ENCODE measurements around the gene MMP17. TPM values are rescaled to one million over a fixed set of nuclear protein-coding genes. Genes with fewer than 3 reads are reported as not detected.

The MMP17 gene
- polyA plus RNA-seq, 10 donors = 3.3 to 10.2 (median 5.1) TPM

DNA sequence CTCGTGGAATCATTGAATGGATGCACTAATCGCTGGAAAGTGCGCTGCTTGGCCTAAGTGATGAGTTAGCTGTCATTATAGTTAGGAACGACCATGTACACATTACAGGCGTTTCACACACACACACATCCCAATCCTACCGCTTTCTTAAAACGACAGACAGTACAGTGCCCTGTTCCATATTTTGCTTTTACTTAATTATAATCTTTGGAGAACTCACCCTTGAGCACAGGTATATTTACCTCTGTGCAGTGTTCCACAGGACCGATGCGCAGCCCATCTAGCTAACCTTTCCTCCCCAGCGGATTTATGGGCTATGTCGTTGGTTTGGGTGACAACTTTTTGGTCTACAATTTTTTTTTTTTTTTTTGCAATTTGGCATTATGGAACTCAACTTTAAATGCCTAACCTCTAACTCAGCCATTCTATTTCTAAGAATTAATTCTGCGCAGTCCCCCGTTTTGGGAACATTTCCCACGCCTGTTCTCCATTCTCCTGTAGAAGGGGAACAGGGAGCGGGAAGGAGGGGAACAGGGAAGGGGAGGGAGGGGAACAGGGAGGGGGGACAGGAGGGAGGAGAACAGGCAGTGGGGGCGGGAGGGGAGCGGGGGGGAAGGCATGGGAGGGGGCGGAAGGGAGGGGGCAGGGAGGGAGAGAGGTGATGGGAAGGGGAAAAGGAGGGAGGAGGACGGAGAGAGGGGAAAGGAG lies 65.6 kb downstream of the MMP17 start:
- no peak for DNase-seq

DNA sequence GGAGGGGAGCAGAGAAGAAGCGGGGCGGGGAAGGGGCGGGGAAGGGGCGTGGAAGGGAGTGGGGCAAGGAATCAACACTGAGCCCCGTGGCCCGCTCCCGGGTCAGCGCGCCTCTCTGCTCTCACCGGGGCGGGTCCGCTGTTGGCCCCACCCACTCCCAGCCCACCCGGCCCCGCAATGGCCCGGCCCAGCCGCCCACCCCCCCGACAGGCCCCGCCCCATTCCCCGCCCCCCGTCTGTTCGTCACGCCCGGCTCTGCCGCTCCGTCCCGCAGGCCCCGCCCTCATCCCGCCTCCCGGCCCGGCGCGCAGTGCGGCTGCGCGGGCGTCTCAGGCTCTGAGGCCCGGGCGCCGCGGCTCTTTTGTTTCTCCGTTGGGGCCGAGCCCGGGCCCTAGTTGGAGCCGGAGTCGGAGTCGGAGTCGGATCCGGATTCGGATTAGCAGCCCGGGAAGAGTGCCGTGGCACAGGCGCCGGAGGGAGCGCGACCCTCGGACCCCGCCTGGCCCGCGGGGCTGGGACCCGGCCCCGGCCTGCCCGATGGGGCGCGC lies 66.2 kb downstream of the MMP17 start, which contains the start of gene ULK1:
Gene ULK1 (plus strand): TSS at position 310 of the 548 bp plus-strand sequence. CDS start 380 bp downstream, outside the sequence.
- peak; percentile 92 to 96 (median 96) for DNase-seq

DNA sequence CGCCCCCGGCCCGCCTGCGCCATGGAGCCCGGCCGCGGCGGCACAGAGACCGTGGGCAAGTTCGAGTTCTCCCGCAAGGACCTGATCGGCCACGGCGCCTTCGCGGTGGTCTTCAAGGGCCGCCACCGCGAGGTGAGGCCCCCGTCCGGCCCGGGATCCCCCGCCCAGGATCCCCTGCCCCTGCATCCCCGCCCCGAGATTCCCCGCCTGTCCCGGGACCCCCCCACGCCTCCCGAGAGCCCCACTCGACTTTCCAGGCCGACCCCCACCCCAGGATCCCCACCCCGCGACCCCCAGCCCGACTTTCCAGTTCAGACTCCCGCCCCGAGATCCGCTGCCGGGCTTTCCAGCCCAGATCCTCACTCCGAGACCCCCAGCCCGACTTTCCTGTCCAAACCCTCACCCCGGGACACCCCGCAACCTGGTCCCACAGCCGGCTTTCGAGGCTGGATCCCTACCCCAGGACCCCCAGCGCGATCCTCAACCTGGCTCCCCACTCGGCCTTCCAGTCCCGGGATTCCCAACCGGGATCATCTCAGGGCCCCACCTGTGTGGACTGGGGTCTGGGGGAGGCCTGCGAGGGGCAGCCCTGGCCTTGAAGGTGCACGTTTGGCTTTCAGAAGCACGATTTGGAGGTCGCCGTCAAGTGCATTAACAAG lies 66.9 kb downstream of the MMP17 start:
- DNase-seq = peak in 1 of 3 donors; percentile 55

DNA sequence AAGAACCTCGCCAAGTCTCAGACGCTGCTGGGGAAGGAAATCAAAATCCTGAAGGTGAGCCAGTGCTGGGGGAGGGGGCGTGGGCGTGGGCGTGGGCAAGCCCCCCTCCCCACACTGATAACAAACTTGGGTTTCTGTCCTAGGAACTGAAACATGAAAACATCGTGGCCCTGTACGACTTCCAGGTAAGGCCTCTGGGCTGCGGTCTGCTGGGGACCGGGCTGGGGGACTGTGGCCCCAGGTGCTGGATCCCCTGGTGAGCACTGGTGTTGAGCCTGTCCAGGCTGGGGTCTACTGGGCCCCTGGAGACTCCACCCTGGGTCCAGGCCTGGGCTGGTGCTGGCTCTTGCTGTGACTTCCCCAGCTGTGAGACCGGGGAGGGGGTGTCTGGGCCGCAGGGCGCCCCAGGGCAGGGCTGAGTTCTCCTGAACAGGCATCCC lies 67.5 kb downstream of the MMP17 start:
- DNase-seq = no peak

DNA sequence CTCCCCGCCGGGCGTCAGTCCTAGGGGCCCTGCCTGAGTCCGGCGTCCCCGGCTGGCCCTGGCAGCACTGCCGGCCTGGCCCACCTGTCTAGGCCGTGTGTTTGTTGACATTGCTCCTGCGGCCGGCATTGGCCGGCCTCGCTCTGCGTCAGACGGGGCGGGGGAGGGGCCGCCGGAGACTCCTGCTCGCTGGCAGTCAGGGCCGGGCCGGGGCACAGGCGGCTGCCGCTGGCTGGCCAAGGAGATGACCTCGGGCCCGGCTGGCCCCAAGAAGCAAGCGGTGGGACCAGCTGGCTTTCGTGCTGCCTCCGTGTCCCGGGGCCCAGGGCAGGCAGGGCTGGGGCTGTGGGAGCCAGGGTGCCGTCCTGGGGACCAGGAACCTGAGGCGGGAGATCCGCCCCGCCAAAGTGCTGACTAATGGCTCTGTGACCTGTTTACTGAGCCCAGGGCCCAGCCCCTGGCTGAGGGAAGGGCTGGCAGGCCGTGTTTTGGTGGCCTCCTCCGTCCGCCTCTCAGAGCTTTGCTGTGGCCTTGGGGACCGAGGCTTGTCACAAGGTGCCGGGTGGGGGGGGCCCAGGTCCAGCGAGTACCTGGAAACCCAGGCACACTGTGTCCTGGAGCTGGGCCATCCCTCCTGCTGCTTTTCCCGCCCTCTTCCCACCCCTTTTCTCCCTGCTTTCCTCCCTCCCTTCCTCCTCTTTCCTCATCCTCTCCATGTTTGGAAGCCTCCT lies 68.1 kb downstream of the MMP17 start:
- peak; percentile 81 to 95 (median 89) for DNase-seq

DNA sequence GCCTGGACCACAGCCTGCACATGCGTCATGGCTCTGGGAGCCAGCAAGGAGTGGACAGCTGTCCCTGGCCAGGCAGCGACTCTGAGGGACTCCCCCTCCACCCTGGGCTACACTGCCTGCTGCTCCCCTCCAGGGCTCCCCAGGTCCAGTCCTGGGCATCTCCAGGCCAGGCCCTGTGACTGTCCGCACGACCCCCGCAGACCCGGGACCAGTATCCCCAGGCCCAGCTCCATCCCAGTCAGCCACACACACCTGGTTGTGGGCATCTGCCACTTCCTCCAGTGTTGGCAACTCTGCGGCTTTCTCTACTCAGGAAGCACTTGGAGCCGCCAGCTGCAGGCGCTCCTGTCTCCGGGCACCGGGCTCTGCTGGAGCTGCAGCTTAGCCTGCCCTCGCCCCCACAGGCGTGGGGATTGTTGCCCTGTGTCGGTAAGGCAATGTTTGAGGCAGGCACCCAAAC lies 68.6 kb downstream of the MMP17 start:
- DNase-seq = peak in 2 of 3 donors; percentile 89 to 93

DNA sequence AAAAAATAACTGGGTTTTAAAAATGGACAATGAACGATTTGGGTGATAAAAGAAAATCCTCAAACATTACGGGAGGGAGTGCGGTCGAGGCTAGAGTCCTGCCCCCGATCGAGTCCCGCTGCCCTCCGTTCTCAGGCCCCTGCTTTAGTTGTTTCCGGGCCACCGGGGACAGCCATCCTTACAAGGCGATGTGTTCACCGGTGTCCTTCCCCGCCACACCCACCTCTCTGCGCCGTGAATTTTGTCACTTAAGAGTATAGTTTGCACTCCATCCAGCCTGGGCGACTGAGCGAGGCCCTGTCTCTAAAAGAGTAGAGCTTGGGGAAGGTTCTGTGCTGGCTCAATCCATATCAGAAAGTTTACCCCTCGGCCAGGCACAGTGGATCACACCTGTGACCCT lies 69.1 kb downstream of the MMP17 start:
- no peak for DNase-seq

DNA sequence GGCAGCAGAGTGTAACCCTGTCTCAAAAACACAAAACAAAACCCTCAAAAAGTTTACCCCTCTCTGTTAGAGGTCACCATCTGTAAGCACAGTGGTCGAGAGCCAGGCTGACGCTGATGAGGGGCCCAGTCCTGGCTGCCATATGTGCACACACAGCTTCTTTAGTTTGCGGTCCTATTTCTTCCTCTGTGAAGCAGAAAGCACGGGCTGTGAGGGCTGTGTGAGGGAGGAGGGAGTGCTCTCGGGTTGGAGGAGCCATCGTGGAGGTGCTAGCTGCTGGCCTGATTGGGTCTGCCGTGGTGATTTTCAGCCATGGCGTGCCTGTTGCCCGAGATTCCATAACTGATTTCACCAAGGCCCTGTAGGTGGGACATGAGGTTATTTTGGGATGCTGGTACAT lies 69.7 kb downstream of the MMP17 start:
- DNase-seq = no peak

DNA sequence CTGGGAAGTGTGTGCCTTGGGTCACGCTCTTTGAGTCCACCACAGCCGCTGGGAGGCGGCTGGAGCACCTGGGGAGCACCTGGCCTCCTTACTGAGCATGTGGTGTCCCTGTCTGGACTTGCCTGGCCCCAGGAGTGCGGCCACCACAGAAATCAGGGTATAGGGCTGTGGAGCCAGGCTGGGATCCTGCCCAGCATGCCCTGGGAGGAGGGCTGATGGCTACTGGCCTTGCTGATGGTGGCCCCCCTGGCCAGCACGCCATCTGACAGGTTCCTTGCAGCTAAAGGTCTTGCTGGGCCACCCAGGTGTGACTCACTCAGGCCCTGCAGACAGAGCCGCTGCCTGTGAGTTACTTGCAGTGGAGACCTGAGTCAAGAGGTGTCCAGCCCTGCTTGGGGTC lies 72.2 kb downstream of the MMP17 start:
- no peak for DNase-seq

Other genes starting within 250 kb of the MMP17 start
- 10 to 100 TPM; 24.5 to 45.6 (median 30.9) TPM for gene SFSWAP, start 117.3 kb upstream of the MMP17 start, polyA plus RNA-seq (ENCODE audit: insufficient read length in 10 of 10)
- 10 to 100 TPM; 15.0 to 26.0 (median 18.4) TPM for gene ULK1, start 66.2 kb downstream of the MMP17 start, polyA plus RNA-seq (ENCODE audit: insufficient read length in 10 of 10)
- 10 to 100 TPM in 7 of 10 donors, 1 to 10 TPM in 3; 7.1 to 14.1 (median 11.7) TPM for gene PUS1, start 100.9 kb downstream of the MMP17 start, polyA plus RNA-seq (ENCODE audit: insufficient read length in 10 of 10)
- gene EP400, start 121.5 kb downstream of the MMP17 start, polyA plus RNA-seq (ENCODE audit: insufficient read length in 10 of 10) = 10 to 100 TPM; 18.9 to 31.9 (median 23.4) TPM

All from muscle of back (tissue), 11 donors.